Measurements from ENCODE around the gene DUSP23.

DNA sequence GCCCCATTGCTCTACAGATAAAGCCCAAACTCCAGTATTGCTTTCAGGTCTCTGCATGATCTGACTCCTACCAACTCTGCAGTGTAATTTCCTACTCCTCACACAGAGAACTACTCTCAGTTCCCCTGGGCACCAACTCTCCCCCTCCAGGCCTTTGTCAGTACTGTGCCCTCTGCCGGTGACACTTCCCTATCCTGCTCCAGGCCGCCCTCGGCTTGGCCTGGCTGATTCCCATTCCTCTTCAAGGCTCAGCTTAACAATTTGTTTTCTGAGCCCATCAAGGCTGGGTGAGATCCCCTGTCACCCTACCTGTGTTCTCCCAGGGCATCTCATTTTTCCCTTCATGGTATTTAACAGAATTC is 48.5 kb downstream of the DUSP23 start:
- TF ChIP-seq, protein P1, sequence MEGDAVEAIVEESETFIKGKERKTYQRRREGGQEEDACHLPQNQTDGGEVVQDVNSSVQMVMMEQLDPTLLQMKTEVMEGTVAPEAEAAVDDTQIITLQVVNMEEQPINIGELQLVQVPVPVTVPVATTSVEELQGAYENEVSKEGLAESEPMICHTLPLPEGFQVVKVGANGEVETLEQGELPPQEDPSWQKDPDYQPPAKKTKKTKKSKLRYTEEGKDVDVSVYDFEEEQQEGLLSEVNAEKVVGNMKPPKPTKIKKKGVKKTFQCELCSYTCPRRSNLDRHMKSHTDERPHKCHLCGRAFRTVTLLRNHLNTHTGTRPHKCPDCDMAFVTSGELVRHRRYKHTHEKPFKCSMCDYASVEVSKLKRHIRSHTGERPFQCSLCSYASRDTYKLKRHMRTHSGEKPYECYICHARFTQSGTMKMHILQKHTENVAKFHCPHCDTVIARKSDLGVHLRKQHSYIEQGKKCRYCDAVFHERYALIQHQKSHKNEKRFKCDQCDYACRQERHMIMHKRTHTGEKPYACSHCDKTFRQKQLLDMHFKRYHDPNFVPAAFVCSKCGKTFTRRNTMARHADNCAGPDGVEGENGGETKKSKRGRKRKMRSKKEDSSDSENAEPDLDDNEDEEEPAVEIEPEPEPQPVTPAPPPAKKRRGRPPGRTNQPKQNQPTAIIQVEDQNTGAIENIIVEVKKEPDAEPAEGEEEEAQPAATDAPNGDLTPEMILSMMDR (conservative IDR thresholded peaks at IDR 0.05; ENCODE audit: low read length): peak; percentile 55; the same call in 1 of the 2 replicates
- TF ChIP-seq EZH2phosphoT487 (IDR thresholded peaks at IDR 0.05; ENCODE audit: borderline replicate concordance, low read depth, low read length): no peak
